ENCODE data around the gene RHOBTB1. TPM values are rescaled to one million over a fixed set of nuclear protein-coding genes. Genes with fewer than 3 reads are reported as not detected.

Gene RHOBTB1
- total RNA-seq, 1 donor from 2014 or later = 13.5 TPM

GRCh38 chr10:60963441-60964256, 19.7 kb upstream of the RHOBTB1 start:
- ATAC-seq (no peak), DNase-seq (no peak)
- H3K4me3 ChIP-seq = no peak overlapping the region
- no peaks in the 10 kb centered on the region for H3K27me3 ChIP-seq (ENCODE audit: low read depth)
- H3K9me3 ChIP-seq = no peaks in the 10 kb centered on the region
- no peak for TF ChIP-seq CTCF (IDR thresholded peaks at IDR 0.05)
- peaks cover 4% of the 10 kb centered on the region for H3K4me1 ChIP-seq
- no peaks in the 10 kb centered on the region for H3K36me3 ChIP-seq
- no peak overlapping the region for H3K27ac ChIP-seq
- intact Hi-C loops (cut with DNase I) = no loop called here

- TF ChIP-seq CTCF (IDR thresholded peaks at IDR 0.05) = no peak
- H3K4me3 ChIP-seq = no peak overlapping the region
- H3K27me3 ChIP-seq (ENCODE audit: low read depth) = no peaks in the 10 kb centered on the region
- H3K4me1 ChIP-seq = peaks cover 4% of the 10 kb centered on the region
- intact Hi-C loops (cut with DNase I) = no loop called here
- DNase-seq (no peak), ATAC-seq (no peak)
- H3K36me3 ChIP-seq = no peaks in the 10 kb centered on the region
- H3K27ac ChIP-seq = no peak overlapping the region
- H3K9me3 ChIP-seq = no peaks in the 10 kb centered on the region
These were observed 19.0 kb upstream of the RHOBTB1 start for GRCh38 chr10:60962946-60963345.

- Histone ChIP-seq H3K36me3 (no peaks in the 10 kb centered on the region), H3K4me1 (peaks cover 4% of the 10 kb centered on the region), H3K27me3 (ENCODE audit: low read depth) (no peaks in the 10 kb centered on the region), H3K9me3 (no peaks in the 10 kb centered on the region), H3K27ac (no peak overlapping the region), H3K4me3 (no peak overlapping the region)
- ATAC-seq (no peak), DNase-seq (no peak)
- intact Hi-C loops (cut with DNase I) = no loop called here
- TF ChIP-seq CTCF (IDR thresholded peaks at IDR 0.05) = no peak
These were observed 16.9 kb upstream of the RHOBTB1 start for GRCh38 chr10:60960913-60961312.

GRCh38 chr10:60960031-60960430, 16.0 kb upstream of the RHOBTB1 start:
- Histone ChIP-seq H3K9me3 (no peaks in the 10 kb centered on the region), H3K36me3 (no peaks in the 10 kb centered on the region), H3K4me1 (peaks cover 4% of the 10 kb centered on the region), H3K27me3 (ENCODE audit: low read depth) (no peaks in the 10 kb centered on the region), H3K27ac (no peak overlapping the region), H3K4me3 (no peak overlapping the region)
- TF ChIP-seq CTCF (IDR thresholded peaks at IDR 0.05) = no peak
- ATAC-seq = no peak
- DNase-seq = no peak
- intact Hi-C loops (cut with DNase I) = no loop called here

- Histone ChIP-seq H3K27me3 (ENCODE audit: low read depth) (no peaks in the 10 kb centered on the region), H3K27ac (no peak overlapping the region), H3K4me3 (no peak overlapping the region), H3K9me3 (no peaks in the 10 kb centered on the region), H3K36me3 (no peaks in the 10 kb centered on the region), H3K4me1 (peaks cover 4% of the 10 kb centered on the region)
- intact Hi-C loops (cut with DNase I) = no loop called here
- TF ChIP-seq CTCF (IDR thresholded peaks at IDR 0.05) = no peak
- ATAC-seq (no peak), DNase-seq (no peak)
These were observed 15.1 kb upstream of the RHOBTB1 start for GRCh38 chr10:60958892-60959601.
